ENCODE data around the gene ARHGAP20.
"Not testable (repeated sequence)": the region's sequence is repeated elsewhere in the genome, so short reads cannot be mapped to it uniquely, and the experiment has no call there.

GRCh38 chr11:110619366-110619765 is 92.9 kb downstream of the ARHGAP20 start:
- not testable (repeated sequence) for TF ChIP-seq POLR2A (IDR thresholded peaks at IDR 0.05)
- TF ChIP-seq, protein P1, sequence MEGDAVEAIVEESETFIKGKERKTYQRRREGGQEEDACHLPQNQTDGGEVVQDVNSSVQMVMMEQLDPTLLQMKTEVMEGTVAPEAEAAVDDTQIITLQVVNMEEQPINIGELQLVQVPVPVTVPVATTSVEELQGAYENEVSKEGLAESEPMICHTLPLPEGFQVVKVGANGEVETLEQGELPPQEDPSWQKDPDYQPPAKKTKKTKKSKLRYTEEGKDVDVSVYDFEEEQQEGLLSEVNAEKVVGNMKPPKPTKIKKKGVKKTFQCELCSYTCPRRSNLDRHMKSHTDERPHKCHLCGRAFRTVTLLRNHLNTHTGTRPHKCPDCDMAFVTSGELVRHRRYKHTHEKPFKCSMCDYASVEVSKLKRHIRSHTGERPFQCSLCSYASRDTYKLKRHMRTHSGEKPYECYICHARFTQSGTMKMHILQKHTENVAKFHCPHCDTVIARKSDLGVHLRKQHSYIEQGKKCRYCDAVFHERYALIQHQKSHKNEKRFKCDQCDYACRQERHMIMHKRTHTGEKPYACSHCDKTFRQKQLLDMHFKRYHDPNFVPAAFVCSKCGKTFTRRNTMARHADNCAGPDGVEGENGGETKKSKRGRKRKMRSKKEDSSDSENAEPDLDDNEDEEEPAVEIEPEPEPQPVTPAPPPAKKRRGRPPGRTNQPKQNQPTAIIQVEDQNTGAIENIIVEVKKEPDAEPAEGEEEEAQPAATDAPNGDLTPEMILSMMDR (IDR thresholded peaks at IDR 0.05), result not testable (repeated sequence)
